Measurements from ENCODE around the gene KY.

The KY gene

DNA sequence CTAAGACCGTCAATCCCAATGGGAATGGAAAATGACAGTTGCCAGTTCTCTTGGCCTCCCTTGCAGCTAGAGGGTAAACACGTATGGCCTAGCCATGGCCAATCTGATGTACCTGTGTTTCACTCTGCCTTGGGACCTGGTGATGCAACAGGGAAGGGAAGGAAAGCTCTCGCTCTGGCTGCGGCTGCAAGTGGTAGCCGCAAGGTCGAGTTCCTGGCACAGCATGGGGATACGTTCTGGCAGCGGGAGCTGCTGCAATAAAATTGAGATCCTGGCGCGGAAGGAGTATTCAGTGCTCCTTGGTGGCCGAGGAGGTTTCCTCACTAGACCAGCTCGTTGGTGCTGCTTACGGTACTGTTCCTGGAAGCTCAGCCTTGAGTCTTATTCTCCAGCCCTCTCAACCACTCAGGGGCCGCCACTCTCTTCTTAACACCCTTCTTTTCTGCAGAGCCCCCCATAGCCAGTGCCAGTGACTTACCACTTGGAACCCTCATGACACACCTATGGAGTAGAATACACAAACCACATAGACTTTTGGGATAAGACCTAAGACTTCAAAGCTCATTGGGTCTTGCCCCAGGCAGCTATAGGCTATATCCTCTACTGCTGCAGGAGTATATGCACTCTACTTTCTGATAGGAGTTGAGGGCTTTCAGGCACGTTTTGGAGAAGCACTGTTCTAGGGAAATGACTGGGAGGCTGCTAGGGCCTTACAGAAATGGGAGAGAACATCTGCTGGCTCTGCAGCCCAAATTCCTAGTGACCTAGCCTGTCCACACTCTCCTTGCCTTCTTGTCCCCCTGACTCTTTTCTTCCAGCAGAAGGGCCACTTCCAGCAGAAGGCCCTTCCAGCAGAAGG is 2.7 kb downstream of the KY start:
- no peak overlapping the region for H3K27ac ChIP-seq
- H3K27me3 ChIP-seq: no peaks in the 10 kb centered on the region
- TF ChIP-seq CTCF (IDR thresholded peaks at IDR 0.05): no peak
- H3K4me3 ChIP-seq: no peak overlapping the region
- no peaks in the 10 kb centered on the region for H3K36me3 ChIP-seq
- peaks cover 0 to 46% (median 14%) of the 10 kb centered on the region in 4 donors for H3K4me1 ChIP-seq
- H3K9me3 ChIP-seq: no peaks in the 10 kb centered on the region
- DNase-seq: no peak
- intact Hi-C loops (cut with DNase I; ENCODE audit: low total_unique reads): no loop called here

GRCh38 chr3:134646086-134646485 is 4.7 kb downstream of the KY start:
- intact Hi-C loops (cut with DNase I; ENCODE audit: low total_unique reads): no loop called here
- no peaks in the 10 kb centered on the region for H3K27me3 ChIP-seq

GRCh38 chr3:134645515-134645914 is 5.3 kb downstream of the KY start:
- Histone ChIP-seq H3K36me3 (no peaks in the 10 kb centered on the region), H3K27me3 (no peaks in the 10 kb centered on the region), H3K9me3 (no peaks in the 10 kb centered on the region), H3K4me3 (no peak overlapping the region), H3K27ac (no peak overlapping the region), H3K4me1 (peaks cover 0 to 28% (median 4%) of the 10 kb centered on the region in 4 donors)
- intact Hi-C loops (cut with DNase I; ENCODE audit: low total_unique reads): no loop called here
- no peak for TF ChIP-seq CTCF (IDR thresholded peaks at IDR 0.05)
- no peak for DNase-seq

More at GRCh38 chr3:134646086-134646485, 4.7 kb downstream of the KY start:
- H3K36me3 ChIP-seq: no peaks in the 10 kb centered on the region
- peaks cover 0 to 31% (median 6%) of the 10 kb centered on the region in 4 donors for H3K4me1 ChIP-seq
- H3K4me3 ChIP-seq: no peak overlapping the region
- TF ChIP-seq CTCF (IDR thresholded peaks at IDR 0.05): no peak
- no peak overlapping the region for H3K27ac ChIP-seq
- no peaks in the 10 kb centered on the region for H3K9me3 ChIP-seq
- no peak for DNase-seq

- H3K27me3 ChIP-seq: no peaks in the 10 kb centered on the region
- intact Hi-C loops (cut with DNase I; ENCODE audit: low total_unique reads): no loop called here
- H3K27ac ChIP-seq: no peak overlapping the region
- no peaks in the 10 kb centered on the region for H3K9me3 ChIP-seq
- peaks cover 0 to 22% (median 2%) of the 10 kb centered on the region in 4 donors for H3K4me1 ChIP-seq
- no peak for TF ChIP-seq CTCF (IDR thresholded peaks at IDR 0.05)
- no peak overlapping the region for H3K4me3 ChIP-seq
- no peaks in the 10 kb centered on the region for H3K36me3 ChIP-seq
- no peak for DNase-seq
Measured at GRCh38 chr3:134644731-134645514, 5.9 kb downstream of the KY start.

GRCh38 chr3:134643150-134643675 is 7.6 kb downstream of the KY start:
- no peak for DNase-seq
- Histone ChIP-seq H3K4me3 (no peak overlapping the region), H3K36me3 (no peaks in the 10 kb centered on the region), H3K27me3 (no peaks in the 10 kb centered on the region), H3K9me3 (no peaks in the 10 kb centered on the region), H3K4me1 (peaks cover 0 to 18% (median 2%) of the 10 kb centered on the region in 4 donors), H3K27ac (no peak overlapping the region)
- no peak for TF ChIP-seq CTCF (IDR thresholded peaks at IDR 0.05)
- intact Hi-C loops (cut with DNase I; ENCODE audit: low total_unique reads): no loop called here

Measured in tibial artery (tissue), 4 donors.